Stimulated activated naive CD8-positive, alpha-beta T cell treated with anti-CD3 and anti-CD28 coated beads, Interleukin-15, amount 100 ng/mL, for 72 hours (primary cell): ENCODE measurements around the gene DIS3L2.
A peak's percentile ranks its signal among the peaks of the same experiment; 100 is the strongest.

ENCODE experiments used
- ATAC-seq: fragments of 150-1000 bp; cut with Tn5 transposase; 2 replicates; pipeline ENCODE4 v1.10.0; 2021; ENCODE audit warnings: mild to moderate bottlenecking, moderate library complexity
- DNase-seq, 2 donors: peaks; one replicate each; pipeline ENCODE4 v3.0.0; 2021 to 2022
- H3K27ac Mint-ChIP-seq, 2 donors: one replicate each; pipeline ENCODE4 v1.8.0; 2022; ENCODE audit warnings: mild to moderate bottlenecking in 2 of 2, mixed read lengths in 2 of 2, moderate library complexity in 2 of 2
- H3K27me3 Mint-ChIP-seq: one replicate; pipeline ENCODE4 v1.8.0; 2022; ENCODE audit warnings: mixed read lengths
- H3K4me1 Mint-ChIP-seq: one replicate; pipeline ENCODE4 v1.8.0; 2022; ENCODE audit warnings: mild to moderate bottlenecking, mixed read lengths
- H3K4me3 Mint-ChIP-seq, 2 donors: one replicate each; pipeline ENCODE4 v1.8.0; 2022; ENCODE audit warnings: mild to moderate bottlenecking in 2 of 2, mixed read lengths in 2 of 2, moderate library complexity in 1 of 2
- H3K9me3 Mint-ChIP-seq, 2 donors: one replicate each; pipeline ENCODE4 v1.8.0; 2022; ENCODE audit warnings: mixed read lengths in 2 of 2

DIS3L2 gene, protein sequence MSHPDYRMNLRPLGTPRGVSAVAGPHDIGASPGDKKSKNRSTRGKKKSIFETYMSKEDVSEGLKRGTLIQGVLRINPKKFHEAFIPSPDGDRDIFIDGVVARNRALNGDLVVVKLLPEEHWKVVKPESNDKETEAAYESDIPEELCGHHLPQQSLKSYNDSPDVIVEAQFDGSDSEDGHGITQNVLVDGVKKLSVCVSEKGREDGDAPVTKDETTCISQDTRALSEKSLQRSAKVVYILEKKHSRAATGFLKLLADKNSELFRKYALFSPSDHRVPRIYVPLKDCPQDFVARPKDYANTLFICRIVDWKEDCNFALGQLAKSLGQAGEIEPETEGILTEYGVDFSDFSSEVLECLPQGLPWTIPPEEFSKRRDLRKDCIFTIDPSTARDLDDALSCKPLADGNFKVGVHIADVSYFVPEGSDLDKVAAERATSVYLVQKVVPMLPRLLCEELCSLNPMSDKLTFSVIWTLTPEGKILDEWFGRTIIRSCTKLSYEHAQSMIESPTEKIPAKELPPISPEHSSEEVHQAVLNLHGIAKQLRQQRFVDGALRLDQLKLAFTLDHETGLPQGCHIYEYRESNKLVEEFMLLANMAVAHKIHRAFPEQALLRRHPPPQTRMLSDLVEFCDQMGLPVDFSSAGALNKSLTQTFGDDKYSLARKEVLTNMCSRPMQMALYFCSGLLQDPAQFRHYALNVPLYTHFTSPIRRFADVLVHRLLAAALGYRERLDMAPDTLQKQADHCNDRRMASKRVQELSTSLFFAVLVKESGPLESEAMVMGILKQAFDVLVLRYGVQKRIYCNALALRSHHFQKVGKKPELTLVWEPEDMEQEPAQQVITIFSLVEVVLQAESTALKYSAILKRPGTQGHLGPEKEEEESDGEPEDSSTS

DNA sequence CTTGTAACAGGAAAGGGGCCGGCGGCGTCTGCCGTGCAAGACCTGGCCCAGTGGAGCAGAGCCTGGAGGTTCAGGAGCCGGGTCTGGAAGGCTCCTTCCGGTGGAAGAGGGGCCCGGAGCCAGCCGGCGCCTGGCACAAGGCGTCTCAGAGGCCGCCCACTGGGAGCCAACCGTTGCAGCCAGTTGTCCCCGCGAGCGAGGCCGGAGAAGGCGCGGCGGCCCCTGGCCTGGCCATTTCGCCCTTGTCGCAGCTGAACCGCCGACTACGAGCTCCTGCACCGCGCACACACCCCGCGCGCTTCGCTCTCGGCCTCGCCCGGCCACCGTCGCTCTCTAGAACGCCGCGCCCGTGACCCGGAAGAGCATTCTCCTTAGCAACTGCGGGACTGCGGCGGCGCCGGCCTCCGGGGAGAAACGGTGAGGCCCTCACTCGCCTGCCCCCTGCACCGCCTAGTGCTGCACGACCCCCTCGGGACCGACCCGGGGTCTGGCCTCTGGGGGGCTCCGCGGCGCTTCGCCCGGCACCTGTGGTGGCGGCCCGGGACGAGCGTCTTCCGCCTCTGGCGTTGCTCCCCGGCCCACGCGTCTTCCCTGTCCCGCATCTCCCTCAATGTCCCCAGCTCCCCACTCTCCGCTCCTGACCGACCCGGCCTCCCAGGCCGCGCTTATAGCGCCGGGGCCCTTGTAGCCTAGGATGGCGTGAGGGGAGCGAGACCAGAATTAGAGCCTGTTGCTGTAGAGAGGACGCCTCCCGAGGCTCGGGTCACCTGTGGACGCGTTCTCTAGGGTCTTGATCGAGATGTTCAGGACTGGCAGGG, at the start of gene DIS3L2:
Gene DIS3L2, plus strand, starts transcription at position 365 of the 818 bp plus-strand sequence. CDS start 53,215 bp downstream, outside the sequence.
- Mint-ChIP-seq H3K27me3 (peaks cover 1% of the 10 kb centered on the region), H3K27ac (peak within 1 kb of the TSS; percentile 94 to 99), H3K4me3 (peak within 1 kb of the TSS; percentile 89 to 90), H3K4me1 (peaks cover 52% of the 10 kb centered on the region), H3K9me3 (no peaks in the 10 kb centered on the region)
- DNase-seq (peak; percentile 77 to 85), ATAC-seq (peak; percentile 98)

DNA sequence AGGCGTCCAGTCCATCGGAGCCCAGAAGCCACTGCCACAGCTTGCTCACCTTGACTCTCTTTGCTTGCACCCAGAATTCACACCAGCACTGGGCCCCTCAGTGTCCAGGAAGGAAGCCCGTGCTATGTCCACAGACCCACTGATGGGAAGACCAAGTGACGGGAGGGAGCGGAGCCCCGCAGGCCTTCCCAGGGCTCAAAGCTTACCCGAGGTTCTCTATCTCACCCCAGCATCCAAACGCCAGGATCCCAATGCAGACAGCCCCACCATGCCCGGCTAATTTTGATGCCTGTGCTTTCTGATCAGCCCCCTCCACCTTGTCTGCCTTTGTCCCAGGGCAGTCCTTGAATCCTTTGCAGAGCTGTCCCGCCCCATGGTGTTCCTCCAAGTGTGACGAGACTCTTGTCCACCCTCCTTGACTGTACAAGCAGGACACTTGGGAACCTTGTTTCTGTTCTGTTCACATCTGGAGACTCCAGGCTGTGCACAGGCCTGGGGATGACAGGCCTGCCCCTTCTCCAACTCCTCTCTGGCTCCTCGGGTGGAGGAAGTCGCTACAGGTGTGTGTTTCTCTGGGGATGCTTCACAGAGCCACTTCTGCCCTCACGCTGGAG, 47.3 kb upstream of the DIS3L2 start:
- DNase-seq (no peak), ATAC-seq (no peak)
- Mint-ChIP-seq H3K9me3 (no peaks in the 10 kb centered on the region), H3K27ac (peak overlapping the region in 1 of 2 donors; percentile 59), H3K4me3 (no peak overlapping the region), H3K27me3 (no peaks in the 10 kb centered on the region), H3K4me1 (peaks cover 18% of the 10 kb centered on the region)

DNA sequence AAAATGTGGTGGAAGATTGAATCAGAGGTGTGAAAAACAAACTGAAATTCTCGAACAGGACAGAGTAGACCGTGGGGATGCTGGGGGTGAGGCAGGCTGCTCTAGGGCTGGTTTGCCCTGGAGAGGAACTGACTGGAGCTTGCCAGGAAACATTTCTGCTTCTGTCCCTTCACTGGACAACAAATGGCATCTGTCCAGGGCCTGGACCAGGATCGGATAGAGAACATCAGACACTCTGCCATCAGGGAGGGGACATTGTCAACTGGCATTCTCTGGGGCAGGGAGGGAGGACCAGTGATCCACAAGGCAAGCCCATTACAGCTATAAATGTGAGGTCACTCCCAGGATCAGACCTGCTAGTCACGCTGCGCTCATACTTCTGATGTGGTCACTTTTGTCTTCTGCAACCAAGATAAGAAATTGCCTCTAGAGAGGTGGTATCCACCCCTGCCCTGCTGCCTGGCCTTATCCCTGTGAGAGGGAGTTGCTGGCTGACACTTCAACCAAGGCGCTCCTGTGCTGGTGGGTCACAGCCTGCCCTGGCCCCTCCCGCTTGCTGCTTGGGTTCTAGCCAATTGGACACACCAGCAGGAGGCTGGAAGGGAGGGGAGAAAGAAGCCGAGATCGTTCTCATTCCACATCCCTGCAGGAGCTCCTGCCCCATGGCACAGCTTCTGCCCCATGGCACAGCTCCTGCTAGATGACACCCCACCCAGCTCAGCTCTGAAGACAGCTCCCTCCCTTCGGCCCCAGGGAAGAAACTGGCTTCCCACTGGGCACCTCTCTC, 44.0 kb upstream of the DIS3L2 start:
- Mint-ChIP-seq H3K27me3 (peaks cover 5% of the 10 kb centered on the region), H3K4me3 (no peak overlapping the region), H3K27ac (no peak overlapping the region), H3K4me1 (no peaks in the 10 kb centered on the region), H3K9me3 (no peaks in the 10 kb centered on the region)
- DNase-seq, result no peak
- ATAC-seq, result no peak

DNA sequence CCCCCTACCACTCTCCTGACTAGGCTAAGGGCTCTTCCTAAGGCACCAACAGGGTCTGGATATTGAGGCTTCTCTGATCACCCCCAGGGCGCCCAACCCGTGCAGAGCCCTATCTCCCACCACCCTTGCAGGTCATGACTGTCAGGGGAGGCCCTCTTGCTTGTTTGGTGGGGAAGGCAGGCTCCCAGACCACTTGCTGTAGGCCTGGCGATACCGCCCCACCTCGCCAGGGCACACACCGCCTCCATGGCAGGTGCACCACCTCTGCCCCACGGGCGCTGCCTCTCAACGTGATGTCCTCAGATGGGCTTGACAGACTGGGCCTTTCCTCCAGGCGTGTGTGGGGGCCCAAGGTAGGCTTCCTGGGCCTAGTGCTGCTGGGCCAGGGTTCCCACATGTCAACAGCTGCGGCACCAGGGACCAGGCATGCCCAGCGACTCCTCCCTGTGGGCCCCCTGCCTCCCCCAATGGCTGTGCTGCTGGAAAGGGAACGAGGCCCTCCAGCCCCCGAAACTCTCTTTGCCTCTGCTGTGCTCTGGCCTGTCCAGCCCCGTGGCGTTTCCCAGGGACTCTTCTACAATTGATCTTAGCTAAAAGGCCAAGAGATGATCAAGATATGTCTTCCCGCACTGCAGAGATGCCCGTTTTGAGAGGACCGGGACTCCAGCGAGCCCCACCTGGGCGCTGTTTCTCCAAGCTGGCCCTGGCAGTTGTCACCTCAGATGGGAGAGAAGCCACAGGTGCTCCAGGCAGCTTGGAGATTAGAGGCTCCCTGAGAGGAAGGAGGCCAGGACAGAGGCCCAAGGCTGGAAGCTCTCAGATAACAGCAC, 42.8 kb upstream of the DIS3L2 start:
- ATAC-seq (no peak), DNase-seq (no peak)
- H3K27ac Mint-ChIP-seq, result no peak overlapping the region
- no peaks in the 10 kb centered on the region for H3K9me3 Mint-ChIP-seq
- peaks cover 11% of the 10 kb centered on the region for H3K27me3 Mint-ChIP-seq
- no peak overlapping the region for H3K4me3 Mint-ChIP-seq
- no peaks in the 10 kb centered on the region for H3K4me1 Mint-ChIP-seq

DNA sequence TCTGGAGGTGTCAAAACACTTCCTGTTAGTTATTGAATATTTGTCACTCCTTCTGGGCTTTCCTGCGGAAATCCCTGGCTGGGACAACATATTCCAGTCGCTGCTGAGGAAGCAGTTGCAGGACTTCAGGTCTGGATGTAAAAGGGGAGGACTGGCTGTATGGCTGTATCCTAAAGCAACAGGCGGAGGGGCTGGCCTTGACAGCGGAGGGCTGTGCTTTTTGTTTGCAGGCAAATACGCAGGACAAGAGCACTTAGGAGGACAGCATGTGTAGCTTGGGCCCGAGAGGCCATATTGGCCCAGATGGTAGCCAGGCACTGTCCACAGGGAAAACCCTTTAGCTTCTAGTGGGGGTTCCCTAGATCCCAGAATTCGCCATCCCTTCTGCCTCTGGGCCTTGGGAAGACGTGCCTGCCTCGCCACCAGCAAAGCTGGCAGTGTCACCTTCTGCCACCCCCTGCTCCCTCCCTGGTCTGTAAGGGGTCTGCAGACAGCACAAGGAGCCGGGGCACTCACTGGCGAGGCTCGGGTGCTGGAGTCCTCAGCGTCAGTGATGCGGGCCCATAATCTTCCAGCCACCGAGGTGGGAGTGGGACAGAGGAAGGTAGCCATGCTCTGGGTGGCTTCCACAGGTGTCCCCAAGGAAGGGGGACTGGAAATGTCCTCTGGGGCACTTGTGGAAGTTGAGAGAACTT, 42.0 kb upstream of the DIS3L2 start:
- H3K27ac Mint-ChIP-seq, result no peak overlapping the region
- no peak overlapping the region for H3K4me3 Mint-ChIP-seq
- peaks cover 5% of the 10 kb centered on the region for H3K4me1 Mint-ChIP-seq
- ATAC-seq (no peak), DNase-seq (no peak)
- peaks cover 19% of the 10 kb centered on the region for H3K27me3 Mint-ChIP-seq
- no peaks in the 10 kb centered on the region for H3K9me3 Mint-ChIP-seq

DNA sequence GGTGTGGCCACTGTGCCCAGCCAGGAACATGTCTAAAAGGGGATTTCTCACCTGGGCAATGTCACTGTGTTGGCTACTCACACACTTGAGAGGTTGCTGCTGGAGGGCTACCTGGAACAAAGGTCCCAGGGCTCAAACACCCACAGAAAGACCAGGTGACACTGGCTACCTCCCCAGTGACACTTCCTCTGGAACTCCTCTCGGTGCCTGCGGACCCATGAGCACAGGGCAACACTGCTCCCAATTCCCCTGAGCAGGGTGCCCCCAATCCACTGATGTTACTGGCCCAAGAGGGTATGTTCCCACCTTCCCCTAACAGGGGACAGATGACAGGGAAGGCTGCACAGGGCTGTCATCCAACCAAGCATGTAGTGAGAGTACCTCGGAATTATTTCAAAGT, 41.1 kb upstream of the DIS3L2 start:
- Mint-ChIP-seq H3K4me3 (no peak overlapping the region), H3K27me3 (peaks cover 25% of the 10 kb centered on the region), H3K9me3 (no peaks in the 10 kb centered on the region), H3K27ac (no peak overlapping the region), H3K4me1 (peaks cover 10% of the 10 kb centered on the region)
- DNase-seq (no peak), ATAC-seq (no peak)

DNA sequence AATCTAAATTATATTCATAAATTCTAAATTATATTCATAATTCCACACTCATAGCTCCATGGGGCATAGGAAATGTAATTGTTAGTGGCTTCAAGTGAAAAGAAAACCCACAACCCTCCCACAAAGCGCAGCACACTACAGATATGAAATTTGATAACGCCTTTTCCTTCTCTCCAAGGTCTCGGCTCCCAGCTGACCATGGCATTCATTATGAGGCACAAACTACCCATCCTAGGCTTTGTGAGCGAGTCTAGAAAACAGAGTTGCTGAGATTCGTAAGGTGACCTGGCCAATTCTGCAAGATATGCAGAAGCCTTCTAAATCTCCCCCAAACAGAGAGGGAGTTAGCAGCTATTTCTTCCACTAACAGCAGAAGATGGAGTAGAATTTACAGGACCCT, 40.7 kb upstream of the DIS3L2 start:
- DNase-seq, result no peak
- no peak for ATAC-seq
- Mint-ChIP-seq H3K9me3 (no peaks in the 10 kb centered on the region), H3K4me3 (no peak overlapping the region), H3K4me1 (peaks cover 10% of the 10 kb centered on the region), H3K27me3 (peaks cover 25% of the 10 kb centered on the region), H3K27ac (no peak overlapping the region)

DNA sequence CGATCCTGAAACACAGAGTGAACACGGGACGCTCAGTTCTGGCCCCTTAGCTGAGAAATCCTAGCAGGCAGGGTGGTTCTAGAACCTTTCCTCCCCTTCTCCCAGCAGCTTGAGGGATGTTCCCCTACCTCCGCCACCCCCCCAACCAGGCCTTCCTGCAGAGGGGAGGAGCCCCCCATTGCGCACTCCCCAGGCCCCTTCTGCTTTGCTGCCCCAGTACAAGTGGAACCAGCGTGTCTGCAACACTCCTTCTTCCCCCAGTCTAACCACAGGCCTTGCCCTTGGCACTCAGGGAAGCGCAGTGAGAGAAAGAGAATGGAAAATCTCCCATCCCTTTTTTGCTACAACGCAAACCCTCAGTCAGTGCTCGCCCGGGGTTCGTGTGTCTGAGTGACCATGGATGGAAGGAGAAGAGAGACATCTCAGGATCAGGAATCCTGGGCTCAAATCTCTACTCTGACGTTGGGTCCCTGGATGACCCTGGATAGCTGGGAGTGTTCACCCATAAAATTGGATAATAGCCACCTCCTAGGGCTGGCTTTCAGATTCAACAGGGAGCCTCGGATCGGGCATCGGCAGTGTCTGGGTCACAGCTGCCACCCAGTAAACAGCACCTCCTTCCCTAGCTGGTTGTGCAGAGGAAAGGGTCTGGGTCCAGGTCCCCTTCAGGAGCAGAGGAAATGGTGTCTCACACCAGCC, 39.1 kb upstream of the DIS3L2 start:
- peaks cover 40% of the 10 kb centered on the region for H3K27me3 Mint-ChIP-seq
- H3K4me1 Mint-ChIP-seq, result peaks cover 20% of the 10 kb centered on the region
- no peak overlapping the region for H3K27ac Mint-ChIP-seq
- H3K4me3 Mint-ChIP-seq, result no peak overlapping the region
- no peaks in the 10 kb centered on the region for H3K9me3 Mint-ChIP-seq
- DNase-seq (no peak), ATAC-seq (no peak)

DNA sequence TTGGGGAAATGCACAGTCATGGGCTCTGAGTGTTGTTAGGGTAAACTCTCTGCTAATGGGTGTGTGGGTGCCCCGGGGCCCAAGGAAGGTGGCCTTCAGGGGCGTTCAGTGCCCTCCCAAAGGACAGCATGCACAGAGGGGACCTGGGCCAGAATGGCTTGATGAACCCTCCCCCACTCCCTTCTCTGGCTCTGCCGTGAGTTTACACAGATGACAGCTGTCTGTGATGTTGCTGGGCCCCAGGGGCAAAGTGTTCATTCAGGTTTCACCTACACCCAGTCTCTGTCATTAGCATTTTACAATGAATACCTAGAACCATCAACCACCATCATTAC, 38.5 kb upstream of the DIS3L2 start:
- H3K27me3 Mint-ChIP-seq, result peaks cover 45% of the 10 kb centered on the region
- DNase-seq (no peak), ATAC-seq (no peak)
- H3K4me3 Mint-ChIP-seq, result no peak overlapping the region
- H3K9me3 Mint-ChIP-seq, result no peaks in the 10 kb centered on the region
- H3K4me1 Mint-ChIP-seq, result peaks cover 25% of the 10 kb centered on the region
- no peak overlapping the region for H3K27ac Mint-ChIP-seq

DNA sequence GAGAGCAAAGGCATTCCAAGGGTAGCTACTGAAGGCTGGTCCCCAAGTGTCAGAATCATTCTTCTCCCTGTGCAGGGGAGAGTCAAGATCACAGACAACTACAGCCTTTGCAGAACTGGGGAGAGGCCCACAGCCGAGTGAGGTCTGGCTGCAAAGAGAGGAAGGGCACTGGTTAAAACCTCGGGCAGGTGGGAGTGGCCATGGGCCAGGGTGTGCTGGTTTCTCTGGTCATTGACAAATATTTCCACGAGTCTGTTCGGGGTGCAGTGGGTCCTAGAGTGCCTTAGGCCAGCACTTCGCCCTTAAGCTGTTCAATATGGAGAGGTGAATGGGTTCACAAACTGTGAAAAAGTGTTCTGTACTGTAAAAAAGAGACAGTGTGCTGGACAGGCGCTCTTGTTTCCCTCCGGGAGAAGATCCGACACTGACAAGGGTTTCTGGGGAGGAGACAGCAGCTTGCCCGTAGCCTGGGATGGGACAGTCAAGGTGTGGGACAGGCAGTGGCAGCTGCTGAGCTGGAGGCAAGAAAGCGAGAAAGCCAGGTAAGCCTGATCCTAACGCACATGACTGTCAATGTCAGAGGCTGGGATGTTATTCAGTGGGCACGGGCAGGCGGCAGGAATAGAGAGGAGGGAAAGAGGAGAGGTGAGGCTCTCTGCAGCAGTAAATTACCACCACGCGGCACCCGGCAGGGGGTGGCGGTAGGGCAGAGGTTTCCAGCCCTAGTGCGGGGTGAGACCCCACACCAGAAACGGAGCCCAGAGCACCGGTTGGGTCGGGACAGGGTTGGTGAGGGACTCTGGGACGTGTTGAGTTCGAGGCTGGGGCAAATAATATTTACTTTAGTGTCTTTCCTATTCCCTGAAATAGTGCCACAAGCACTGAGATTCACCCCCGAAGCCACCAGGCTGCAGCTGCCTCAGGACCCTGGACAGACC, 37.3 kb upstream of the DIS3L2 start:
- H3K4me1 Mint-ChIP-seq, result peaks cover 25% of the 10 kb centered on the region
- H3K4me3 Mint-ChIP-seq, result peak overlapping the region; percentile 33 to 75
- DNase-seq (no peak), ATAC-seq (no peak)
- H3K27me3 Mint-ChIP-seq, result peaks cover 58% of the 10 kb centered on the region
- H3K27ac Mint-ChIP-seq, result no peak overlapping the region
- H3K9me3 Mint-ChIP-seq, result no peaks in the 10 kb centered on the region

DNA sequence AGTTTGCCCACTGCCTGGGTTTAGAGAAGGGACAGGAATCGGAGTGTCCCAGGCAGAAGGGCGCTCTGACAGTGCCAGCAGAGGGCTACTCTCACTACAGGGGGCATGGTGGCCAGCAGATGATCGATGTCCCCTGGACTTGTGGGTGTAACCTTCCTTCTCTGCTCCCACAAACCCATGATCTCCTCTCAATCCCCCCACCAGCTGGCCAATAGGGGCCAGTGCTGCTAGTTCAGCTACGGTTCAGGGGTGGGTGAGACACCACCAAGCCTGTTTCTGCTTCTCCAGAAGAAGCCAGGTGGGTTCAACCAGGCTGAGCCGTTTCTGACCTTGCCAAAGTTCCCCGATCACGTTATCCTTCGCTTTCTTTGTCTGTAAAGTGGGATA, 36.6 kb upstream of the DIS3L2 start:
- ATAC-seq (peak; percentile 0), DNase-seq (no peak)
- no peak overlapping the region for H3K27ac Mint-ChIP-seq
- H3K9me3 Mint-ChIP-seq, result no peaks in the 10 kb centered on the region
- H3K4me1 Mint-ChIP-seq, result peaks cover 25% of the 10 kb centered on the region
- H3K27me3 Mint-ChIP-seq, result peaks cover 64% of the 10 kb centered on the region
- peak overlapping the region; percentile 33 to 75 for H3K4me3 Mint-ChIP-seq
